ENCODE results near the gene ALDH1A1.
"Not testable (repeated sequence)": the region's sequence is repeated elsewhere in the genome, so short reads cannot be mapped to it uniquely, and the experiment has no call there.

The ALDH1A1 gene

GRCh38 chr9:72891043-72891442 lies 61.8 kb downstream of the ALDH1A1 start:
- DNase-seq: no peak

- DNase-seq: no peak
These were observed 63.9 kb downstream of the ALDH1A1 start for GRCh38 chr9:72888943-72889342.

- no peak for DNase-seq
These were observed 64.8 kb downstream of the ALDH1A1 start for GRCh38 chr9:72888067-72888466.

DNA sequence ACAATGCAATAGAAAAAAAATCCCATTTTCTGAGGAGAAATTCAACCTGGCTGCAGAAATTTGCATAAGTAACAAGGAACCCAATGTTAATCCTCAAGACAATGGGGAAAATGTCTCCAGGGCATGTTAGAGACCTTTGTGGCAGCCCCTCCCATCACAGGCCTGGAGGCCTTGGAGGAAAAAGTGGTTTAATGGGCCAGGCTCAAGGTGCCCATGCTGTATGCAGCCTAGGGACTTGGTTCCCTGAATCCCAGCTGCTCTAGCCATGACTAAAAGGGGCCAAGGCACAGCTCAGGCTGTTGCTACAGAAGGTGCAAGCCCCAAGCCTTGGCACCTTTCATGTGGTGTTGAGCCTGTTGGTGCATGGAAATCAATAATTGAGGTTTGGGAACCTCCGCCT lies 66.5 kb downstream of the ALDH1A1 start:
- no peak for DNase-seq

DNA sequence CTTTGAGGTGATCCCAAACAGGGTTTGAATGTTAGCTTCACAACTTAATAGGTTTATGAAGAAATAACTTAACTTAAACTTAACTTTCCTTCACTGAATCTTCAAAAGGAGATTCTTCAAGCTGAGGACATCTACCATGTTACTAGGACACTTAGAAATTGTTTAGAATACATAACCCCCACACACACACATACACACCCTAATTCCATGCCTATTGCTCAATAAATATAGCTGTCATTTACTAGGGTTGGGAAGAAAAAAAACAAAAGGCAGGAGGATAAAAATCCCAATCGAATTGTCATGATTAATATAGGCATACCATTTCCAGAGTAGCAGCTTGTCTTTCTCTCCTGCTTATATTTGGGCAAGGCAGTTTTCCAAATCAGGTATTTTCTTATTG lies 68.3 kb downstream of the ALDH1A1 start:
- no peak for DNase-seq

- DNase-seq: no peak
These were observed 69.0 kb downstream of the ALDH1A1 start for GRCh38 chr9:72883875-72884274.

GRCh38 chr9:72882117-72882775 lies 70.6 kb downstream of the ALDH1A1 start:
- no peak for DNase-seq

DNA sequence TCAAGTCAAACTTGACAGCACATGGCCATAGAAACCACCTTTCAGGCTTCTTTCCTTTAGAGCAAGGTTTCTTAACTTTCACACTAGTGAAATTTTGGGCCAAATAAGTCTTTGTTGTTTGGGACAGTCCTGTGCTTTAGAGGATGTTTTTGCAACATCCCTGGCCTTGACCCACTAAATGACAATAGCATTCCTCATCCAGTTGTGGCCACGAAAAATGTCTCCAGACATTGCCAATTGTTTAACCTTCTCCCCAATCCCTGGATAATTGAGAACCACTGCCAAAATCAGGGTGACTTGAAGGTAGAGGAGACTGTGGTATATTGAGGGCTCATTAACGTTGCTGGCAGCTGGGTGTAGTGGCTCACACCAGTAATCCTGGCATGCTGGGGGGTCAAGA lies 72.0 kb downstream of the ALDH1A1 start:
- DNase-seq: no peak

DNA sequence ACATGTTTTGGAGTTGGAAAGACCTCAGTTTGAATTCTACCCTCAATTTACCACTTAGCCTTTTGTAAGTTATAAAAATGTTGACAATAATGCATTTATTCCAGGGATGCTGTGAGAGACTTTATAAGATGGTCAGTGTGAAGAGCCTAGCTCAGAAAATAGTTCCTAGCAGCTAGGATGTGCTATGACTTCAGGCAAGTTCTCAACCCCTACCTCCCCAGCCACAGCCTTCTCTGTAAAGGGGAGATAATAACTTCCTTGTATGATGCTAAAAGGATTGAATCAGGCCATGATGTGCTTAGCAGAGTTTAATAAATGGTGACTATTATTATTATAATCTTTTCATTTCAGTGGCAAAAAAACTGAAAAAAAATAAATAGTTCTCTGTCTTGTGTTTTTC lies 77.6 kb downstream of the ALDH1A1 start:
- DNase-seq: no peak

DNA sequence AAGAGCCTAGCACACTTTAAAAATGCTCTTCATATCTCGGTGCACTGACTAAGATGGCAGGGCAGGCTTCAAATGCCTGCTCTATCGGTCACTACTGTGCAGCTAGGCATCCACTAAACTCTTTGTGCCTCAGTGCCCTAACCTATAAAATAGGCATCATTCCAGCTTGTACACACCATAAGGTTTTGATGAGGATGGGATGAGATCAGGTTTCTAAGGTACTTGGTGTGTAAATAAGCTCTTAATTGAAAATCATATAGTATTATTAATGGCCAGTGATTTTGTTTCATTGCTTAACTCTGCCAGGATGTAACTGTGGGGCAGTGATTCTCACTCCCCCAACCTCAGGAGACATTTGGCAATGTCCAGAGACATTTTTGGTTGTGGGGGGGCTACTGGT lies 78.5 kb downstream of the ALDH1A1 start:
- DNase-seq: no peak

DNA sequence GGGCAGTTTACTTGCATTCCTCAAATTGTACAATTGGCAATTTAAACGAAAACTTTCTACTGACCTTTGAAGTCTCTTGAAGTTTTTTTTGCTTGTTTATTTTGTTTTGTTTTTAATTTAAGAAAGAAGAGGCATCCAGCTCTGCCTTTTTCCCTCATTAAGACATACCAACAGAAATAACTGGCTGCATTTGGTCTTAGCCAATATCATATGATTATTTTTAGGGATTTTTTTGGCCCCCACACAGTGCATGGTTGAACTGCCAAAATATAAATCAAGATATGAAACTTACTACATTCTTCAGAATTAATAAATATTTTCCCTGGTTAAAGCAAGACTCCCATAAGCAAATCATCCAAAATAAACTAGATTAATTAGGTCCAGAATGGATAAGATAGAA lies 79.4 kb downstream of the ALDH1A1 start:
- no peak for DNase-seq

DNA sequence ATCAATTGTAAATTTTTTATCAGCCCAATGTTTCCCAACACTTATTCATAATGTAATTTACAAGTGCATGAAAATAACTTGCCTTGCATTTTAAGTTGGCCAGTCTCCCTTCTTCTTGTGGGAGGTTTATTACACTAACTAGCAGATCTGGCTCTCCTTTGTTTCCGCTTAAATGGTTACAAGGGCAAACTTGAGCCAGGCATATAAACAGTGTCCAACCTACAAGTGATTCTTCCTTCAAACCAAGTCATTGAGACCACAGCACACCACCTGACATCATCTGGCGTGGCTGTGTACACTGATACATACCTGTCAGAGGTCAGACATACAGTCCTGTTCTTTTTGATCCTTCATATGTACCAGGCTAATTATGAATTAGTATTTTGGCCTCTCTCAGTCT lies 80.1 kb downstream of the ALDH1A1 start:
- DNase-seq: peak; percentile 29

DNA sequence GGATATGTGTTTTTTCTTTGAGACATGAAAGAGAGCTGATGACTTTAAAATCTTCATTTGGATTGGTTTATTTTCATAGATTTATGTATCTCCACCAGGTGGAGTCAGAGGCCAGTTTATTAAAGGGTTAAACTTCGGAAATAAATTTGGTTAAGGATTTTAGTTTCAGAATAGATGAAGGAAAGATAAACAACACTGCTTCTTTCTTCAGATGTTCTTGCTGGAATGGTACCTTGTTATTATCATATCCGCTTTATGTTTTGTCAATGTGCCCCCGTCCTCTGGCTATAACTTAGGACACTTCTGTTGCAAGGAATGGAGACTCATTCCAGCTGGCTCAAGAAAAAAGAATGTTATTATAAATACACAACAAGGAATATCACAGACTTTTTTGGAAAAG lies 81.2 kb downstream of the ALDH1A1 start:
- peak; percentile 45 for DNase-seq

GRCh38 chr9:72864327-72864726 lies 88.5 kb downstream of the ALDH1A1 start:
- no peak for DNase-seq

DNA sequence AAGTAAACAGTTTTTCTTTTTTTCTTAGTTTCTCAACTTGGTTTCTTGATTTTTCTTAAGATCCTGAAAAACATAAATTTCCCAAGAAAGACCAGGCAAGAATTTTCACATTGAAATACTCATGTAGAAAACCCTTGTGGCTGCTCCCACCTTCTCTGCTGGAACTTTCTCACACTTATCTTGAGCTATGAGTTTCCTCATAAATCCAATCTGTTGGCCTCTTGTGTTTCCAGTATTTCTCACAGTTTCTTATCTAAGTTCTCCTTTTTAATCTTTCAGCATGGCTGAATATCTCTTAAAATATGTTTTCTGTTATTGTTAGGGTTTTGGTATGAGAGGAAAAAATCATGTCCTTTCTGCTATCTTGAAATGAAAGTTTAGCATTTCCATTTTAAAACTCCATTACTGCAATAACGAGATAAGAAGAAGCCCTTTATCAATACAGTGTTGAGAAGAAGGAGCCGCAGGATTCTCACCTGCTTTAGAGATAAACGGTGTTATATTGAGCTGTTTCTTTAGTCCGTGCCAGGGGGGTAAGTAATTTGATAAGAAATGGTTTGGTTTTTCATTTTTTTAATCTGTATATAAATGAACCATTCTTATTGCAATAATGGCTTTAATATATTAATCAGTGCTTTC lies 89.3 kb downstream of the ALDH1A1 start:
- no peak for DNase-seq

DNA sequence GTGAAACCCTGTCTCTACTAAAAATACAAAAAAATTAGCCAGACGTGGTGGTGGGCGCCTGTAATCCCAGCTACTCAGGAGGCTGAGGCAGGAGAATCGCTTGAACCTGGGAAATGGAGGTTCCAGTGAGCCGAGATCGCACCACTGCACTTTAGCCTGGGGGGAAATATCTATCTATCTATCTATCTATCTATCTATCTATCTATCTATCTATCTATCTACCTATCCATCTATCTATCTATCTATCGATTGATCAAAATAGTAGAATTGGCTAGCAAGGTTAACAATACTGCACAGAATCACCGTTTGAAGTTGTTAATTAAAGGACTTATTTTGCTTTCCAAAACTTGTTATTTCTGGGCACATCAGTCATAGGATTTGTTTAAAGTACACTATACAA lies 90.1 kb downstream of the ALDH1A1 start:
- not testable (repeated sequence) for DNase-seq

- no peak for DNase-seq
These were observed 94.6 kb downstream of the ALDH1A1 start for GRCh38 chr9:72858089-72858912.

DNA sequence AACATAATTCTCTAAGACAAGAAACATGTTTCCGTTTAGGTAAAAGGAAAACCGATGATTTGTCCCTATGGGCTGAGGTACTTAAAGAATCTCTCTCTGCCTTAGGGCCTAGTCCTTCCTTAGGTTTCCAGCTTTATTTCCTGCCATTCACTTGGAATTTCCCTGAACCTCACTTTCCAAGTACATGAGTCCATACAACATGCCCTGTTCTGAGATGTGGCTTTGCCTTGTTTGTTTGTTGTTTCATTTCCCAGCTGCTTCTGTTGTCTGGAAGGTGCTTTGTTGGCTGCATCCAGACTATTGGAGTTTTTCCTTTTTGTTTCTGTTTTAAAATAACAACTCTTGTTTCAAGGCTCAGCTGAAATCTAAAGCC lies 95.2 kb downstream of the ALDH1A1 start:
- no peak for DNase-seq

DNA sequence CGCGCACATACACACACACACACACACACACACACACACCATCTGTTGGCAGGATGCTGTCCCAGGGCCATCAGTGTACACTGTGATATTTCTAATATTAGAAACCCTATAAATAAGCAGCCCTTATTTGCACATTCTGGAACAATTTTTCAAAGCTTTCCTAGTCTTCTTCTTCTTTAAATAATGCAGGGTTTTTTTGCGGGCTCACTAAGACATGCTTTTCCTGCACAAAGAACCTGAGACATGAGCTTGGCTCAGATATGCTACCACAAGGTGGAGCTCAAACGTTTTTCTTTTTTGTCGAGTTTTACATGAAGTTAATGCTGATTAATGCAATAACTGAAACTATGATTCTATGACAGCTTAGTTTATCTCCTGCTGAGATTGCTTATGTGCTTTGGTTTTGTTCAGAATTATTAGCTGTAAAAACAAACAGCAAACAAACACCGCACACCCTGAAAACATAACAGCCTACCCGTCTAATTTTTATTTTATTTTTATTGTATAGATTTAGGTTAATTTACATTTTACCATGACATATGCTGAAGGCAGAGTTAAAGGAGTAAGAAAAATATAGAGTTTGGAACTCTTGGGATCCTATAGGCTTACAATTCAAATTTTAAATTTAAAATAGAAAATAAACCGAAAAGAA lies 95.8 kb downstream of the ALDH1A1 start:
- DNase-seq: peak; percentile 89

- DNase-seq: no peak
These were observed 96.8 kb downstream of the ALDH1A1 start for GRCh38 chr9:72855890-72856523.

- DNase-seq: no peak
These were observed 97.5 kb downstream of the ALDH1A1 start for GRCh38 chr9:72855321-72855720.

Measured in eye (tissue), 1 donor.